ENCODE measurements around the gene VEZT.

GRCh38 chr12:95258803-95259202, 41.2 kb downstream of the VEZT start:
- TF ChIP-seq POLR2A (IDR thresholded peaks at IDR 0.05; ENCODE audit: extremely low read depth, insufficient read length) = no peak
- no peak for TF ChIP-seq CTCF (IDR thresholded peaks at IDR 0.05; ENCODE audit: low read depth, low read length)
- no peak for TF ChIP-seq MYC (IDR thresholded peaks at IDR 0.05; ENCODE audit: low read depth, low read length)
- no peak for TF ChIP-seq MAX (IDR thresholded peaks at IDR 0.05; ENCODE audit: low read depth, low read length)

Data from NB4 (cell line).